NAMALWA (cell line): ENCODE measurements around the gene MPO.

ENCODE experiments used
- DNase-seq: peaks from one replicate; pipeline ENCODE4 v3.0.0-alpha.2; 2015; ENCODE audit warnings: low spot score

Gene MPO

GRCh38 chr17:58280480-58281217 is at the start of gene MPO:
MPO (minus strand) TSS chr17:58280935; CDS start chr17:58280758, 177 bp downstream.
- no peak for DNase-seq

- peak; percentile 93 for DNase-seq
These were observed 49.2 kb upstream of the MPO start for GRCh38 chr17:58329810-58330537.

- DNase-seq, result peak; percentile 98
These were observed 48.5 kb upstream of the MPO start for GRCh38 chr17:58329035-58329809.

GRCh38 chr17:58328195-58329034 is 47.7 kb upstream of the MPO start, which contains the start of gene TSPOAP1:
TSPOAP1 (minus strand) TSS chr17:58328795; CDS start chr17:58327920, 875 bp downstream.
- DNase-seq, result peak; percentile 93

GRCh38 chr17:58327363-58328194 is 46.8 kb upstream of the MPO start:
- DNase-seq, result peak; percentile 31

- DNase-seq, result no peak
These were observed 46.1 kb upstream of the MPO start for GRCh38 chr17:58326609-58327362.

- DNase-seq, result peak; percentile 37
These were observed 45.3 kb upstream of the MPO start for GRCh38 chr17:58325976-58326468.

- peak; percentile 77 for DNase-seq
These were observed 44.6 kb upstream of the MPO start for GRCh38 chr17:58325289-58325726.

GRCh38 chr17:58324409-58325288 is 43.9 kb upstream of the MPO start:
- DNase-seq, result no peak

- no peak for DNase-seq
These were observed 43.3 kb upstream of the MPO start for GRCh38 chr17:58324056-58324408.

- peak; percentile 32 for DNase-seq
These were observed 42.8 kb upstream of the MPO start for GRCh38 chr17:58323366-58324055.

GRCh38 chr17:58322581-58323185 is 41.9 kb upstream of the MPO start:
- no peak for DNase-seq

- DNase-seq, result no peak
These were observed 41.1 kb upstream of the MPO start for GRCh38 chr17:58321571-58322525.

- no peak for DNase-seq
These were observed 40.0 kb upstream of the MPO start for GRCh38 chr17:58320570-58321323.

GRCh38 chr17:58320163-58320558 is 39.4 kb upstream of the MPO start:
- DNase-seq, result no peak
